HG03175 (cell line): ENCODE results near the gene TMEM255A.
A peak's percentile ranks its signal among the peaks of the same experiment; 100 is the strongest.

Experiments
- ATAC-seq: cut with Tn5 transposase; IDR thresholded peaks from one replicate; pipeline ENCODE4 v1.9.1; 2021; ENCODE audit warnings: mild to moderate bottlenecking, moderate library complexity; ENCODE audit not compliant: unreplicated experiment

Gene TMEM255A

DNA sequence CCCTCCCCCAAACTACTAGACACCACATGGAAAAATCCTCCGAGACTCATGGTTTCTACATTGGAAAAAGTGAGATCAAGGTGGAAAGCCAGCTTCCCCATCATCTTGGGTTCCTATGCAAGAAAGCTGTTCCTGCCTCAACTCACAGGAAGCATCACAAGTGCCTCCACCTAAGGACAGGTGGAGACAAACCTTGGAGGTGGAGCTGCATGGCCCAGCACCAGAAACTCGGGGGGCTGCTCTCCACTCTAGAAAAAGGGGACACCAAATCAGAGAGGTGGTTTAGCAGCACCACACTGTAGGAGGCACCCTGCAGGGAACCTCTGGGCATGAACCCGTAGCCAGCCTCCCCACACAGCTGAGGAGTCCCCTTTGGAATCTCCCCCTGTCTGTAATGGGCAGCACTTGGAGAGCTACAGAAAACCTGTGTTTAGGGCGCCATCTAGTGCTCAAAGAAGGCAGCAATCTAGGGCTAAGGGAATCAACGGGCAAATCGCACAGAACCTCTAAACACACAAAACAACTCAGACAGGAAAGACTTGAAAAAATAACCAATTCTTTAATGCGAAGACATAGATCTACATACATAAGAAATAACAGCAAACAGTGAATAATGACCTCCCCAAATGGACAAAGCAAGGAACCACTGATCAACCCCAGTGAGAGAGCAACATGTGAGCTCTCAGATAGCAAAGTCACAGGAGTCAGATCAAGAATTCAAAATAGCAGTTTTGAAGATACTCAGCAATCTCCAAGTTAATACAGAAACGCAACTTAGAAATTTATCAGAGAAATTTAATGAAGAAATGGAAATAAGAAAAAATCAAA, 97.6 kb downstream of the TMEM255A start:
- peak; percentile 61 for ATAC-seq
